Mesangial cell (primary cell): ENCODE measurements around the gene WDR41. TPM values are rescaled to one million over a fixed set of nuclear protein-coding genes. Genes with fewer than 3 reads are reported as not detected.

Experiments used
- total RNA-seq: library from RNA; depleted of rRNA; stranded (reverse); fragments of >200 nt; gene quantifications from 2 replicates; pipeline ENCODE4 v1.2.3, GENCODE V29; 2015

WDR41 gene, protein sequence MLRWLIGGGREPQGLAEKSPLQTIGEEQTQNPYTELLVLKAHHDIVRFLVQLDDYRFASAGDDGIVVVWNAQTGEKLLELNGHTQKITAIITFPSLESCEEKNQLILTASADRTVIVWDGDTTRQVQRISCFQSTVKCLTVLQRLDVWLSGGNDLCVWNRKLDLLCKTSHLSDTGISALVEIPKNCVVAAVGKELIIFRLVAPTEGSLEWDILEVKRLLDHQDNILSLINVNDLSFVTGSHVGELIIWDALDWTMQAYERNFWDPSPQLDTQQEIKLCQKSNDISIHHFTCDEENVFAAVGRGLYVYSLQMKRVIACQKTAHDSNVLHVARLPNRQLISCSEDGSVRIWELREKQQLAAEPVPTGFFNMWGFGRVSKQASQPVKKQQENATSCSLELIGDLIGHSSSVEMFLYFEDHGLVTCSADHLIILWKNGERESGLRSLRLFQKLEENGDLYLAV
- 36.9 and 45.8 TPM in 2 replicates for total RNA-seq

GRCh38 chr5:77491783-77492652 is at the start of gene WDR41:
TSS of gene WDR41 (minus strand) at chr5:77492316. CDS start at chr5:77492220, 96 bp downstream.

Other genes with a start within 250 kb of the WDR41 start
- not detected in 2 replicates for gene OTP, start 146.4 kb upstream of the WDR41 start, total RNA-seq